BJ (cell line): Measurements from ENCODE around the gene SERPINE1. TPM values are rescaled to one million over a fixed set of nuclear protein-coding genes. Genes with fewer than 3 reads are reported as not detected.

ENCODE experiments used
- CTCF ChIA-PET: fragments of 350-600 bp; formaldehyde crosslinking; extraction: SDS; loops from one replicate; lab custom pipeline; 2021; ENCODE audit warnings: antibody characterized with exemption, inconsistent platforms; lab: Yijun Ruan, JAX
- POLR2A ChIA-PET: fragments of 300-600 bp; sonication (Branson Sonifier 250); formaldehyde crosslinking; extraction: SDS; loops from one replicate; lab custom pipeline; 2021; ENCODE audit warnings: antibody characterized with exemption; lab: Charles Lee
- DNase-seq: peaks from one replicate; pipeline ENCODE4 v3.0.0-alpha.2; 2011; ENCODE audit warnings: low read depth
- H3K27me3 ChIP-seq: 2 replicates; pipeline ENCODE4 v1.6.0; 2011; ENCODE audit warnings: low read length; ENCODE audit not compliant: control insufficient read depth, insufficient read depth
- H3K36me3 ChIP-seq: 2 replicates; pipeline ENCODE4 v1.5.1; 2011; ENCODE audit warnings: low read length; ENCODE audit not compliant: control insufficient read depth, insufficient read depth
- H3K4me3 ChIP-seq: 2 replicates; pipeline ENCODE4 v1.5.1; 2011; ENCODE audit warnings: low read depth, mild to moderate bottlenecking, control low read depth, low read length
- polyA plus RNA-seq: library from polyadenylated mRNA; depleted of rRNA; stranded (reverse); fragments of >200 nt; gene quantifications from 2 replicates; pipeline ENCODE4 v1.2.3, GENCODE V29; 2011
- TF ChIP-seq, protein P1 (sequence below): IDR thresholded peaks from 2 replicates; pipeline ENCODE4 v1.5.1; 2011; ENCODE audit warnings: low read depth, mild to moderate bottlenecking, control low read depth, inconsistent platforms, low read length, moderate library complexity; ENCODE audit not compliant: insufficient read depth

The SERPINE1 gene
- polyA plus RNA-seq, 1 experiment: 1,433 TPM

- DNase-seq: no peak
- POLR2A ChIA-PET: no interaction called here
- CTCF ChIA-PET: interaction anchor here (1.2 to 4.9 kb wide), 3 partner anchors 11 to 266 kb away, joined by 3 to 28 read pairs (median 7); no protein-coding TSS in a partner anchor
- no peaks in the 10 kb centered on the region; the same call in 1 of the 2 replicates for H3K27me3 ChIP-seq
- TF ChIP-seq, protein P1, sequence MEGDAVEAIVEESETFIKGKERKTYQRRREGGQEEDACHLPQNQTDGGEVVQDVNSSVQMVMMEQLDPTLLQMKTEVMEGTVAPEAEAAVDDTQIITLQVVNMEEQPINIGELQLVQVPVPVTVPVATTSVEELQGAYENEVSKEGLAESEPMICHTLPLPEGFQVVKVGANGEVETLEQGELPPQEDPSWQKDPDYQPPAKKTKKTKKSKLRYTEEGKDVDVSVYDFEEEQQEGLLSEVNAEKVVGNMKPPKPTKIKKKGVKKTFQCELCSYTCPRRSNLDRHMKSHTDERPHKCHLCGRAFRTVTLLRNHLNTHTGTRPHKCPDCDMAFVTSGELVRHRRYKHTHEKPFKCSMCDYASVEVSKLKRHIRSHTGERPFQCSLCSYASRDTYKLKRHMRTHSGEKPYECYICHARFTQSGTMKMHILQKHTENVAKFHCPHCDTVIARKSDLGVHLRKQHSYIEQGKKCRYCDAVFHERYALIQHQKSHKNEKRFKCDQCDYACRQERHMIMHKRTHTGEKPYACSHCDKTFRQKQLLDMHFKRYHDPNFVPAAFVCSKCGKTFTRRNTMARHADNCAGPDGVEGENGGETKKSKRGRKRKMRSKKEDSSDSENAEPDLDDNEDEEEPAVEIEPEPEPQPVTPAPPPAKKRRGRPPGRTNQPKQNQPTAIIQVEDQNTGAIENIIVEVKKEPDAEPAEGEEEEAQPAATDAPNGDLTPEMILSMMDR: no peak
- no peak overlapping the region for H3K4me3 ChIP-seq
- peaks cover 19% of the 10 kb centered on the region for H3K36me3 ChIP-seq
Observed at GRCh38 chr7:101159696-101160674, 33.1 kb downstream of the SERPINE1 start.

DNA sequence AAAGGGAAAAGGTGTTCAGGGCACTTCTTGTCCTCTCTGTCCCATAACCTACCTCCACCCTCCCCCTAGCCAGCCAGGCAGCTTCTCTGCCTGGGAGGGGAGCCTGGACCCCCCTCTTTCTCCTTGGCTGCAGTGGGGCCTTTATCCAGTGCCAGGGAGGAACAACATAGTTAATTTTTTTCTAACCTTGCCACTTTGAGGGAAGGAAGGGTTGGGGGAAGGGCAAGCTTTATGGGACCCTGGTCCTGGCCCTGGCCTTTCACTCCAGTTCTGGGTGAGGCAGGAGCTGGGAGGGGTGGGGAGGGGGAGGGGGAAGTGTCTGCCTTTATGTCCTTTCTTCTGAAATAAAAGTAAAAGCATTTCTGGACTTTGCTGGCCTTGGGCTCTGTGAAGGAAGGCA, 34.0 kb downstream of the SERPINE1 start:
- Histone ChIP-seq H3K4me3 (no peak overlapping the region), H3K27me3 (no peaks in the 10 kb centered on the region; the same call in 1 of the 2 replicates), H3K36me3 (peaks cover 19% of the 10 kb centered on the region)
- TF ChIP-seq, protein P1: no peak
- POLR2A ChIA-PET: no interaction called here
- CTCF ChIA-PET: interaction anchor here (1.2 kb wide), 2 partner anchors 10 to 266 kb away, joined by 3 read pairs; no protein-coding TSS in a partner anchor
- DNase-seq: no peak

DNA sequence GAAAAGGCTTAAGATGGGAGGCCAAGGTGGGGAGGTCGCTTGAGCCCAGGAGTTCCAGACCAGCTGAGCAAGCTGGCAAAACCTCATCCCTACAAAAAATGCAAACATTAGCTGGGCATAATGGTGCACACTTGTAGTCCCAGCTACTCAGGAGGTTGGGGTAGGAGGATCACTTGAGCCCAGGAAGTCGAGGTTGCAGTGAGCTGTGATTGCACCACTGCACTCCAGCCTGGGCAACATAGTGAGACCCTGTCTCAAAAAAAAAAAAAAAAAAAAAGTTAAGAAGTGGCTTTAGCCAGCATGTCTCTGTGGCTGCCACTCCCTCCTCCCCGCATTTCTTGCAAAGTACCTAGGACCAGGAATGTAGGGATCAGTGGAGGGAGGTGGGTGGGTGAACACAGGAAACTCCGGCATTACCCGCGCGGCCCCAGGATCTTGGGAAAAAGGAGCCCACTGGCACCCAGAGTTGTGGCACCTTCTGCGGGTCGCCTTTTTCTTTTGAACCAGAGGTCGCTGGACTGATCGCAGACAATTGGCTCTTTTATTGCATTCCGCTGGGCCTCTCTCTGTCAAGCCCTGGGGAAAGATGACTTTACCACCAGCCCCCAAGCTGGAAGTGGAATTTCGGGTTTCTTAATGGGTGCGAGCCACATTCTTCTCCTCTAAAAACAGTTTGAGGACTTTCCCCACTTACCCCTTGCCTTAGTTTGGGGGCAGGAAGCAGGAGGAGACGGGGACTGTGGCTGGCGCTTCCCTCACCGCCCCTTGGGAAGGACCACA, 35.0 kb downstream of the SERPINE1 start:
- TF ChIP-seq, protein P1: no peak
- ChIA-PET POLR2A (no interaction called here), CTCF (interaction anchor here (0.6 to 1.4 kb wide), 6 partner anchors 9 to 267 kb away, joined by 3 to 4 read pairs (median 3); partner anchors contain the start of gene MOGAT3)
- no peak for DNase-seq
- peaks cover 19% of the 10 kb centered on the region for H3K36me3 ChIP-seq
- H3K4me3 ChIP-seq: no peak overlapping the region
- H3K27me3 ChIP-seq: peaks cover 5% of the 10 kb centered on the region

DNA sequence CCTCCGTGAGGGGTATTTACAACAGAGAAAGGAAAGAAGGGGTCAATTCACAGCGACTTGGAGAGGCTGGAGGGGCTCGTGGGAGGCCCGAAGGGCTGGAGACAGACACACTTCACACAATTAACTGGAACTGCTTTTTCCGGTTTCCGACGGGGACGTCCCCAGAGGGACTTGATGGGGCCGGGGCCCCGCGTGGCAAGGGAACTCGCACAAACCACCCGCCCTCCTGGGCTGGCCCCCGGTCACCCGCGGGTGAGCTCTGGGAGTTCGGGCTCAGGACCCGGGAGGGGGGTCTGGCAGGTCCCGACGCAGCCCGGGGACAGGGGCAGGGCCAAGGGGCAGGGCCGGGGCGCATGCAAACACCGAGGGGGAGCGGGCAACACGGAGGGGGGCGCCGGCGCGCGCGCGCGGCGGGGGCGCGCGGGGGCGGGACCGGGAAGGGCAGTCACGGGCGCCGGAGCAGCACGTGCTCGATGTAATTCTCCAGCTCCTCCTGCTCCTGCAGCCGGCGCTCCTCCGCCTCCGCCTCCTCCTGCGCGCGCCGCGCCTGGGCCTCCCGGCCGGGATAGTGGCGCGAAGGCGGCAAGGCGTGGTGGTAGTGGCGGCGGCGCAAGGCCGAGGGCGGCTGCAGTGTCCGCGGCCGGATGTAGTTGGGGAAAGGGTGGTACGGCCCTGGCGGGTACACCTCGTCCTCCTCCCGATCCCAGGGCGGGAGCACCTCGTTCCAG, 35.8 kb downstream of the SERPINE1 start:
- Histone ChIP-seq H3K36me3 (peaks cover 14% of the 10 kb centered on the region), H3K27me3 (peaks cover 9% of the 10 kb centered on the region), H3K4me3 (peak overlapping the region; percentile 32)
- ChIA-PET POLR2A (no interaction called here), CTCF (interaction anchor here (0.6 to 1.4 kb wide), 3 partner anchors 10 to 38 kb away, joined by 3 to 8 read pairs (median 3); partner anchors contain the start of gene MOGAT3)
- no peak for DNase-seq
- TF ChIP-seq, protein P1: no peak
